H9 (cell line): ENCODE results near the gene SLC47A2. TPM values are rescaled to one million over a fixed set of nuclear protein-coding genes. Genes with fewer than 3 reads are reported as not detected.

ENCODE experiments used
- DNase-seq: peaks from one replicate; pipeline ENCODE4 v3.0.0-alpha.2; 2017
- H2AFZ ChIP-seq: one replicate; pipeline ENCODE4 v1.6.1; 2013; ENCODE audit warnings: mild to moderate bottlenecking, low read length, control low read depth, moderate library complexity
- H2AK5ac ChIP-seq: 2 replicates; pipeline ENCODE4 v1.6.1; 2013; ENCODE audit warnings: low read length, control low read depth, mixed read lengths; ENCODE audit not compliant: insufficient read length
- H2BK120ac ChIP-seq: one replicate; pipeline ENCODE4 v1.6.1; 2013; ENCODE audit warnings: low read depth, mild to moderate bottlenecking, low read length, control low read depth, inconsistent platforms; ENCODE audit not compliant: poor library complexity, severe bottlenecking
- H2BK12ac ChIP-seq: 2 replicates; pipeline ENCODE4 v1.6.1; 2013; ENCODE audit warnings: low read length, control low read depth, mixed read lengths, low read depth; ENCODE audit not compliant: insufficient read length
- H2BK15ac ChIP-seq: 2 replicates; pipeline ENCODE4 v1.6.1; 2013; ENCODE audit warnings: low read depth, low read length, control low read depth
- H2BK20ac ChIP-seq: one replicate; pipeline ENCODE4 v1.6.1; 2013; ENCODE audit warnings: low read depth, mild to moderate bottlenecking, low read length, control low read depth, inconsistent platforms; ENCODE audit not compliant: poor library complexity, severe bottlenecking
- H2BK5ac ChIP-seq: 2 replicates; pipeline ENCODE4 v1.6.1; 2013; ENCODE audit warnings: low read length, control low read depth, mixed read lengths; ENCODE audit not compliant: insufficient read length
- H3K14ac ChIP-seq: 2 replicates; pipeline ENCODE4 v1.6.1; 2013; ENCODE audit warnings: low read length, control low read depth; ENCODE audit not compliant: insufficient read depth
- H3K18ac ChIP-seq: 2 replicates; pipeline ENCODE4 v1.6.1; 2013; ENCODE audit warnings: low read depth, mild to moderate bottlenecking, mixed read lengths, low read length, control low read depth; ENCODE audit not compliant: insufficient read length
- H3K23ac ChIP-seq: 2 replicates; pipeline ENCODE4 v1.6.1; 2013; ENCODE audit warnings: low read length, control low read depth, mixed read lengths, low read depth; ENCODE audit not compliant: insufficient read length
- H3K23me2 ChIP-seq: 2 replicates; pipeline ENCODE4 v1.6.1; 2013; ENCODE audit warnings: low read depth, mild to moderate bottlenecking, mixed read lengths, low read length, control low read depth; ENCODE audit not compliant: insufficient read length, poor library complexity, severe bottlenecking
- H3K27ac ChIP-seq: 2 replicates; pipeline ENCODE4 v1.5.1; 2013; ENCODE audit warnings: low read length, control low read depth, mixed read lengths, low read depth; ENCODE audit not compliant: insufficient read length
- H3K27me3 ChIP-seq: 2 replicates; pipeline ENCODE4 v1.6.1; 2013; ENCODE audit warnings: low read length, control low read depth, inconsistent platforms; ENCODE audit not compliant: insufficient read depth
- H3K4ac ChIP-seq: 2 replicates; pipeline ENCODE4 v1.6.1; 2013; ENCODE audit warnings: low read depth, mild to moderate bottlenecking, control low read depth, inconsistent platforms, low read length, moderate library complexity
- H3K4me1 ChIP-seq: 2 replicates; pipeline ENCODE4 v1.6.1; 2013; ENCODE audit warnings: low read length, control low read depth, inconsistent platforms; ENCODE audit not compliant: insufficient read depth
- H3K4me2 ChIP-seq: 2 replicates; pipeline ENCODE4 v1.6.1; 2013; ENCODE audit warnings: low read length, control low read depth, mixed read lengths; ENCODE audit not compliant: insufficient read length, insufficient read depth
- H3K56ac ChIP-seq: 2 replicates; pipeline ENCODE4 v1.6.1; 2013; ENCODE audit warnings: low read depth, mild to moderate bottlenecking, mixed read lengths, low read length, control low read depth; ENCODE audit not compliant: insufficient read length
- H3K79me1 ChIP-seq: 2 replicates; pipeline ENCODE4 v1.6.1; 2013; ENCODE audit warnings: low read depth, mild to moderate bottlenecking, moderate library complexity, low read length, control low read depth, inconsistent platforms; ENCODE audit not compliant: insufficient read depth, poor library complexity, severe bottlenecking
- H3K79me2 ChIP-seq: 2 replicates; pipeline ENCODE4 v1.6.1; 2013; ENCODE audit warnings: low read length, control low read depth, inconsistent platforms; ENCODE audit not compliant: insufficient read depth
- H3K9ac ChIP-seq: 2 replicates; pipeline ENCODE4 v1.6.1; 2013; ENCODE audit warnings: low read length, control low read depth, mixed read lengths; ENCODE audit not compliant: insufficient read length; ENCODE audit errors: extremely low read depth
- H3K9me3 ChIP-seq: one replicate; pipeline ENCODE4 v1.6.1; 2013; ENCODE audit warnings: low read depth, low read length, inconsistent platforms; ENCODE audit not compliant: control insufficient read depth
- H3T11ph ChIP-seq: one replicate; pipeline ENCODE4 v1.6.1; 2013; ENCODE audit warnings: mild to moderate bottlenecking, low read length, control low read depth, inconsistent platforms
- H4K20me1 ChIP-seq: one replicate; pipeline ENCODE4 v1.6.1; 2013; ENCODE audit not compliant: control insufficient read depth, insufficient read length, insufficient read depth
- H4K5ac ChIP-seq: 2 replicates; pipeline ENCODE4 v1.6.1; 2013; ENCODE audit warnings: low read depth, mild to moderate bottlenecking, mixed read lengths, low read length, control low read depth; ENCODE audit not compliant: insufficient read length
- H4K8ac ChIP-seq: replicated peaks from 2 replicates; pipeline ENCODE4 v1.6.1; 2013; ENCODE audit warnings: low read length, control low read depth, mixed read lengths, low read depth; ENCODE audit not compliant: insufficient read length
- H4K91ac ChIP-seq: 2 replicates; pipeline ENCODE4 v1.6.1; 2013; ENCODE audit warnings: low read depth, mild to moderate bottlenecking, moderate library complexity, mixed read lengths, low read length, control low read depth; ENCODE audit not compliant: insufficient read length
- H3K27ac Mint-ChIP-seq, 3 experiments: 2 replicates in 2 of 3; 3 replicates in 1 of 3; pipeline ENCODE4 v1.8.0; 2020 to 2021; ENCODE audit warnings: mixed read lengths in 3 of 3, mild to moderate bottlenecking in 1 of 3, moderate library complexity in 1 of 3
- H3K27me3 Mint-ChIP-seq: 2 replicates; pipeline ENCODE4 v1.8.0; 2021; ENCODE audit warnings: low read depth, mild to moderate bottlenecking, moderate library complexity, mixed read lengths
- H3K36me3 Mint-ChIP-seq, 3 experiments: 2 replicates in 2 of 3; 3 replicates in 1 of 3; pipeline ENCODE4 v1.8.0; 2020 to 2021; ENCODE audit warnings: low read depth in 3 of 3, mixed read lengths in 3 of 3; ENCODE audit not compliant: insufficient read depth in 1 of 3
- H3K4me1 Mint-ChIP-seq, 2 experiments: 2 replicates each; pipeline ENCODE4 v1.8.0; 2020; ENCODE audit warnings: mixed read lengths in 2 of 2
- H3K4me3 Mint-ChIP-seq, 2 experiments: 2 replicates in 1 of 2; 3 replicates in 1 of 2; pipeline ENCODE4 v1.8.0; 2020 to 2021; ENCODE audit warnings: mild to moderate bottlenecking in 2 of 2, mixed read lengths in 2 of 2, moderate library complexity in 1 of 2
- H3K9me3 Mint-ChIP-seq, 2 experiments: 2 replicates in 1 of 2; 3 replicates in 1 of 2; pipeline ENCODE4 v1.8.0; 2020; ENCODE audit warnings: mild to moderate bottlenecking in 2 of 2, mixed read lengths in 2 of 2, moderate library complexity in 1 of 2
- WGBS: extraction: QIAGEN DNeasy Blood & Tissue Kit; methylation state at CpG from one replicate; pipeline ENCODE4 v1.1.7; 2013; ENCODE audit warnings: missing lambda C conversion rate, low lambda C conversion rate, mixed read lengths; ENCODE audit not compliant: insufficient read length; ENCODE audit errors: extremely low coverage; 5-methylcytosine and 5-hydroxymethylcytosine counted together
- total RNA-seq: library from RNA; stranded (reverse); gene quantifications from 2 replicates; pipeline ENCODE4 v1.2.1, GENCODE V29; 2021
- TF ChIP-seq, protein P1 (sequence below): fragments of 200-600 bp; sonication (generic); conservative IDR thresholded peaks from 3 replicates; pipeline ENCODE4 v1.8.0; 2021; ENCODE audit warnings: antibody characterized with exemption, mild to moderate bottlenecking

Gene SLC47A2
- total RNA-seq, 1 experiment from 2014 or later, result not detected

DNA sequence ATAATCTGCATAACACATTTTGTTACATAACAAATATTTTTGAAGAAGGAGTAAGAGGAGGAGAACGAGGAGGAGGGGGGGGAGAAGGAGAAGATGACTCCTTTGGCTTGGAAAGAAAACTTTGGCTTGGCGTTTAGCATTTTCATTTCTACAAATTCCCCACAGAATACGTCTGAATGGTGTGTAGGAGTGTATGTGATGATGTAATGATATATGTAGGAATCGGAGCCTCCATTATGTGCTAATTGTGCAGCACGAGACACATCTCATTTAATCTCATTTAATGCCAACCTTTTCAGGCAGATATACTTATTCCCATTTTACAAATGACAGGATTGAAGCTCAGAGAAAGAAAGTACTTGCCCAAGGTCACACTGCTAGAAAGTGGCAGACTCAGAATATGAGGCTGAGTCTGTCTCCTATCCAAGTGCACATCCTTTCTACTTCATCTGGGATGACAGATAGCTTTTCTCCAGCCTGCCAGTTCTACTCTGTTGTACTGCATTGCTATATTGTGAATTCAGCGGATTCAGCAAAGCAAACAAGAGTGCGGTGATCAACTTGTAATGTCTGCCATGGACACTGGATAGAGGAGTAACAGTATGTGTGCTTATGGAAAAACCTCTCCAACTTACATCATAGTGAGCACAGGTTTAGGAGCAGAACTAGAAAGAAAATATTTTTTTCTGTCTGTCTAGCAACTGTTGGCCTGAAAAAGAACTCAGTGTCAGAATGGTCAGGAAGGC, 10.4 kb upstream of the SLC47A2 start:
- Histone ChIP-seq H3T11ph (no peak overlapping the region), H3K18ac (no peak overlapping the region), H3K56ac (no peak overlapping the region), H4K8ac (no peak overlapping the region), H3K27ac (no peak overlapping the region), H3K9me3 (no peaks in the 10 kb centered on the region), H3K9ac (no peak overlapping the region), H4K20me1 (no peaks in the 10 kb centered on the region), H3K79me1 (no peaks in the 10 kb centered on the region), H2AFZ (no peak overlapping the region), H3K23ac (no peak overlapping the region), H2BK120ac (no peak overlapping the region), H3K27me3 (no peaks in the 10 kb centered on the region), H2BK15ac (no peak overlapping the region), H2BK5ac (no peak overlapping the region), H3K79me2 (no peaks in the 10 kb centered on the region), H4K5ac (no peak overlapping the region), H2BK12ac (no peak overlapping the region), H2AK5ac (no peak overlapping the region), H3K23me2 (no peaks in the 10 kb centered on the region), H4K91ac (no peak overlapping the region), H3K4me1 (no peaks in the 10 kb centered on the region), H3K4ac (no peak overlapping the region), H3K4me2 (no peak overlapping the region), H3K14ac (no peak overlapping the region), H2BK20ac (no peak overlapping the region)
- H3K4me3 Mint-ChIP-seq, result no peak overlapping the region
- H3K4me1 Mint-ChIP-seq, result no peaks in the 10 kb centered on the region
- H3K27ac Mint-ChIP-seq, result no peak overlapping the region
- no peaks in the 10 kb centered on the region for H3K9me3 Mint-ChIP-seq
- peaks cover 4% of the 10 kb centered on the region for H3K27me3 Mint-ChIP-seq
- H3K36me3 Mint-ChIP-seq, result no peaks in the 10 kb centered on the region
- DNase-seq, result no peak
- TF ChIP-seq, protein P1, sequence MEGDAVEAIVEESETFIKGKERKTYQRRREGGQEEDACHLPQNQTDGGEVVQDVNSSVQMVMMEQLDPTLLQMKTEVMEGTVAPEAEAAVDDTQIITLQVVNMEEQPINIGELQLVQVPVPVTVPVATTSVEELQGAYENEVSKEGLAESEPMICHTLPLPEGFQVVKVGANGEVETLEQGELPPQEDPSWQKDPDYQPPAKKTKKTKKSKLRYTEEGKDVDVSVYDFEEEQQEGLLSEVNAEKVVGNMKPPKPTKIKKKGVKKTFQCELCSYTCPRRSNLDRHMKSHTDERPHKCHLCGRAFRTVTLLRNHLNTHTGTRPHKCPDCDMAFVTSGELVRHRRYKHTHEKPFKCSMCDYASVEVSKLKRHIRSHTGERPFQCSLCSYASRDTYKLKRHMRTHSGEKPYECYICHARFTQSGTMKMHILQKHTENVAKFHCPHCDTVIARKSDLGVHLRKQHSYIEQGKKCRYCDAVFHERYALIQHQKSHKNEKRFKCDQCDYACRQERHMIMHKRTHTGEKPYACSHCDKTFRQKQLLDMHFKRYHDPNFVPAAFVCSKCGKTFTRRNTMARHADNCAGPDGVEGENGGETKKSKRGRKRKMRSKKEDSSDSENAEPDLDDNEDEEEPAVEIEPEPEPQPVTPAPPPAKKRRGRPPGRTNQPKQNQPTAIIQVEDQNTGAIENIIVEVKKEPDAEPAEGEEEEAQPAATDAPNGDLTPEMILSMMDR, result no peak
- no CpG with 5 or more reads among the region's 7 CpGs for WGBS
